Memory B cell (primary cell): ENCODE measurements around the gene RASIP1.

Experiments
- ATAC-seq: fragments of 150-1000 bp; cut with Tn5 transposase; 2 replicates; pipeline ENCODE4 v1.10.0; 2021; ENCODE audit warnings: low read depth, mild to moderate bottlenecking, moderate library complexity
- DNase-seq, 2 donors: peaks; one replicate each; pipeline ENCODE4 v3.0.0; 2022; ENCODE audit warnings: low spot score in 2 of 2
- H3K27ac Mint-ChIP-seq: one replicate; pipeline ENCODE4 v1.8.0; 2022; ENCODE audit warnings: mild to moderate bottlenecking, moderate library complexity, mixed read lengths
- H3K27me3 Mint-ChIP-seq: one replicate; pipeline ENCODE4 v1.8.0; 2022; ENCODE audit warnings: mixed read lengths
- H3K36me3 Mint-ChIP-seq: one replicate; pipeline ENCODE4 v1.8.0; 2022; ENCODE audit warnings: mild to moderate bottlenecking, mixed read lengths
- H3K4me1 Mint-ChIP-seq: one replicate; pipeline ENCODE4 v1.8.0; 2022; ENCODE audit warnings: mixed read lengths
- H3K4me3 Mint-ChIP-seq: one replicate; pipeline ENCODE4 v1.8.0; 2022; ENCODE audit warnings: mild to moderate bottlenecking, moderate library complexity, mixed read lengths
- H3K9me3 Mint-ChIP-seq: one replicate; pipeline ENCODE4 v1.8.0; 2022; ENCODE audit warnings: mixed read lengths

Gene RASIP1

DNA sequence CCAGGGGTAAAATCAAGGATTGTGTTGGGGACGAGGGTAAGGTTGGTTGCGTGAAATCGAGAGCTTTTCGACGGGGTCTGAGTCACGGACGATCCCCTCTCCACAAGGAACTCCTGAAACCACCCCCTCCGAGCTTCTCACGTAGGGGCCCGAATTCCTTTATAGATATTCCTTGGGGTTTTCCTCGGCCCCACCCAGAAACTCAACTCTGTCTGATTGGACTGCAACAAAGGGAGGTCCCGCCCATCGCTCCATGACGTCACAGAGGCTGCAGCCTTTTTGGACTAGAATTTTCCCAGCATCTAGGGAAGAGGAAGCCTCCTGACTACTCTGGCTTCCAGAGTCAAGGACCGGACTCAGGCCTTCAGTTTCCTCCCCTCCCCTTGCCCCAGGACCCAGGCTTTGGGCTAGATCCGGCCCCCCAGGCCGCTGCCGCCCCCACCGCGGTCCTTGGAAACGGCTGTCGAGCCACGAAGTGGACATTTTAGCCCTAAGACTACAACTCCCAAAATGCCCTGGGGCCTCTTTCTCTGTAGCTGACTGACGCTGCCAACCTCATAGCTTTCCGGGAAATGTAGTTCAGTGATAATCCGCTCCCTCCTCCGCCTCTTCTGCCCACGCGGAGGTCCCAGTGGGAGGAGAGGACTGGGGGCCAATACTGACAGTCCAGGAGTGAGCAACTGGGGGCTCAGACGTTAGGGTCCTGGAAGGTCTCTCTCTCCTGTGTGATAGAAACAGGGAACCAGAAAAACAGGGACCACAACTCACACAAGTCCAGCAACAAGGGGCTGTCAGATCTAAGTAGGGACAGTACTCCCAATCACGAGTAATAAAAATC is 6.5 kb upstream of the RASIP1 start, which contains the start of gene IZUMO1:
Gene IZUMO1 (minus strand): TSS at position 172 of the 838 bp plus-strand sequence. CDS start 1,050 bp downstream, outside the sequence.
- Mint-ChIP-seq H3K9me3 (no peaks in the 10 kb centered on the region), H3K36me3 (no peaks in the 10 kb centered on the region), H3K27me3 (peaks cover 28% of the 10 kb centered on the region), H3K27ac (no peak within 1 kb of the TSS), H3K4me1 (peaks cover 5% of the 10 kb centered on the region), H3K4me3 (no peak within 1 kb of the TSS)
- DNase-seq = peak in 1 of 2 donors; percentile 38
- peak; percentile 67 for ATAC-seq

- no peak overlapping the region for H3K4me3 Mint-ChIP-seq
- DNase-seq (no peak), ATAC-seq (no peak)
- no peaks in the 10 kb centered on the region for H3K36me3 Mint-ChIP-seq
- no peak overlapping the region for H3K27ac Mint-ChIP-seq
- H3K4me1 Mint-ChIP-seq = peaks cover 4% of the 10 kb centered on the region
- H3K9me3 Mint-ChIP-seq = no peaks in the 10 kb centered on the region
- peaks cover 26% of the 10 kb centered on the region for H3K27me3 Mint-ChIP-seq
These were observed 5.7 kb upstream of the RASIP1 start for GRCh38 chr19:48746110-48746509.

GRCh38 chr19:48745208-48745995 is 5.0 kb upstream of the RASIP1 start:
- no peaks in the 10 kb centered on the region for H3K36me3 Mint-ChIP-seq
- H3K27ac Mint-ChIP-seq = no peak overlapping the region
- H3K4me3 Mint-ChIP-seq = no peak overlapping the region
- peaks cover 23% of the 10 kb centered on the region for H3K27me3 Mint-ChIP-seq
- no peaks in the 10 kb centered on the region for H3K9me3 Mint-ChIP-seq
- H3K4me1 Mint-ChIP-seq = peaks cover 4% of the 10 kb centered on the region
- ATAC-seq (peak; percentile 83), DNase-seq (no peak)

- ATAC-seq (no peak), DNase-seq (no peak)
- Mint-ChIP-seq H3K9me3 (no peaks in the 10 kb centered on the region), H3K4me1 (peaks cover 10% of the 10 kb centered on the region), H3K27ac (no peak overlapping the region), H3K4me3 (no peak overlapping the region), H3K36me3 (no peaks in the 10 kb centered on the region), H3K27me3 (peaks cover 17% of the 10 kb centered on the region)
These were observed 1.7 kb upstream of the RASIP1 start for GRCh38 chr19:48742096-48742495.

- Mint-ChIP-seq H3K36me3 (no peaks in the 10 kb centered on the region), H3K4me1 (peaks cover 10% of the 10 kb centered on the region), H3K27ac (no peak overlapping the region), H3K9me3 (peaks cover 1% of the 10 kb centered on the region), H3K4me3 (peak overlapping the region; percentile 37), H3K27me3 (peaks cover 16% of the 10 kb centered on the region)
- DNase-seq (no peak), ATAC-seq (no peak)
These were observed 954 bp upstream of the RASIP1 start for GRCh38 chr19:48741129-48741999.

DNA sequence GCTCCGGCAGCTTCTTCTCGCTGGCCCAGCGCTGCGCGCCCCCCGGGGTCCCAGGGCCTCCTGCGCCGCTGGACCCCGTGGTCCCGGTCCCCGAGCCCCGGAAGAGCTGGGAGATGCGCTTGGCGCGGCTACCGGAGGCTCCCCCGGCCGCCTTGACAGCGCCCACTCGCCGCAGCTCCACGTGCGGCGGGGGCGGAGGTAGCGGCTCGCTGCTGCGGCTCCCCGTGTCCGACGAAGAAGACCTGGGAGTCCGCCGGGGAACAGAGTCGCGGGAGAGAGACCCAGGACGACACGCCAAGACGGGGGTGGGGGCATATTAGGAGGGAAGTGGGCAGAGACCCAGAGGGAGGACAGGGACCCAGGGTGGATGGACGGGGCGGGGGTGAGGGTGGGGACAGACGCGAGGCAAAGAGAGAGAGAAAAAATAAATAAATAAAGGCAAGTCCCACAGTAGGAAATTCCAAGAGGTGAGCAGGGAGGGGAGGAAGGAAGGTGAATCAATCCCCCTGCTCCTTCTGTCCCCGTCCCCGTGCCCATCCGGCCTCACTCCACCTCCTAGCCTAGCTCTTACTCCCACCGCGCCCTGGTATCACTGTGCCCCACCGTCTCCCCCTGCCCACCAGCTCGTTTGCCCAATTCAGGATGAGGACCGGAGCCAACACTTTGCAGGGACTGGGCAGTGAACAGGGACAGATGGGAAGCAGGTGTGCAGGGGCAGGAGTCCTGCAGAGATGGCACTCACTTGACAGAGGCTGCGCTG is 826 bp downstream of the RASIP1 start:
- Mint-ChIP-seq H3K27me3 (peaks cover 8% of the 10 kb centered on the region), H3K9me3 (peaks cover 1% of the 10 kb centered on the region), H3K36me3 (no peaks in the 10 kb centered on the region), H3K27ac (no peak overlapping the region), H3K4me1 (peaks cover 10% of the 10 kb centered on the region), H3K4me3 (peak overlapping the region; percentile 50)
- ATAC-seq (no peak), DNase-seq (no peak)

DNA sequence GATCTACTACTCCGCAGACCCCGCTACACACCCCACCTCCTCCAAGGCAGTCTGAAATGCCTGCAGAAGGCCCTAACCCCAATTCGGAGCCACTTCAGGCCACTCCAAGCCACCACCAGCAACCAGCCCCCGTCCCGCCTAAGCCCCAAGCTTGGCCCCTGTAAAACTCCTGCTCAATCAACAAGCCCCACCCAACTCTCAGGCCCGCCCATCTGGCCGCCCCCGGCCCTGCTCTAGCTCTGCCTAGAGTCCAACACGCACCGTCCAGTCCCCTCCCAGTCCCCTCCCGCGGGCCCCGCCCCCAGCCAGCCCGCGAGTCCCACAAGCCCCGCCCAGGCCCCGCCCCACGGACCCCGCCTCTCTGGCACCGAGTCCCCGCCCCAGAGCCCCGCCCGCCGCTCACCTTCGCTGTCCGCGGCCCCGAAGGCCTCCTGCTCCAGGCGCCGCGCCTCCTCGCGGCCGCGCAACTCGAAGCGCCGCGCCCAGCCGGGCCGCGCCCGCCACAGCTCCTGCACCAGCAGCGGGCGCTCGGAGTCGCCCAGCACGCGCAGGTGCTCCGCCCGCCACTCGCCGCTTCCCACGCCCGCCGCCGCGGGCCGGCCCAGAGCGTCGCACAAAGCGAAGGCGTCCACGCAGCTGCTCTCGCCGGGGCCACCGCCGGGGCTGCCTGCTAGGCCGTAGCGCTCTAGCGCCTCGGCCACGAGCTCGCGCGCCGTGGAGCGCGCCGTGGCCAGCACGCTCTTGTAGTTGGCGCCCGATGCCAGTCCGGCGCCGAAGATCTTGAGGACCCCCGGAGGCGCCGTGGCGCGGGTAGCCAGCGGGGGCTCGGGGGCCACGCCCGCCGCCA is 1.6 kb downstream of the RASIP1 start:
- Mint-ChIP-seq H3K36me3 (no peaks in the 10 kb centered on the region), H3K27me3 (peaks cover 4% of the 10 kb centered on the region), H3K4me1 (peaks cover 10% of the 10 kb centered on the region), H3K4me3 (peak overlapping the region; percentile 54), H3K27ac (no peak overlapping the region), H3K9me3 (peaks cover 1% of the 10 kb centered on the region)
- peak; percentile 89 for ATAC-seq
- DNase-seq = peak; percentile 75 to 78

DNA sequence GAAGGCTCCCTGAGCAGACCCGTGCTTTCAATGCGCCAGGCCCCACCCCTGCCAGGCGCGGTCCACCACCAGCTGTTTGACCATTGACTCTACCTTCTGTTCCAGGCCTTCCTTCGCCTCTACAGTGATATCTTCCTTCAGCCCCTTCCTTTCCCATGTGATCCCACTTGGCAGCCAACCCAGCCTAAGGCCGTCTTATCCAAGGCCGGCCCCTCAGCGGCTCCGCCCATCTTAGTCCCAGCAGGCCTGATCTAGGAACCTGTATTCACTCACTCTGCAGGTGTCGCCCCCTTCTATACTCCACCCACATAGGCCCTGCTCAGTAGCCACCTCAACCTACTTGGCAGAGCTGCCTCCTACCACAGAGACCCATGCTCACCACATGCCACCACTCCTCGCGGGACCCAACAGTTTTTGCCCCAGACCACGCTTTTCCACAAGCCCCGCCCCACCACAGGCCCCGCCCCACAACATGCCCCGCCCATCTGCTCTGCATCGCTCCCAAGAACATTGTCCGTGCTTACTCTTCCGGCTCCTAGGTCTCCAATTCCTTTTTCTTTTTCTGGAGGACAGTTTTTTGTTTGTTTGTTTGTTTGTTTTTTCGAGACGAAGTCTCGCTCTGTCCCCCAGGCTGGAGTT is 2.9 kb downstream of the RASIP1 start:
- peaks cover 10% of the 10 kb centered on the region for H3K4me1 Mint-ChIP-seq
- no peak for DNase-seq

DNA sequence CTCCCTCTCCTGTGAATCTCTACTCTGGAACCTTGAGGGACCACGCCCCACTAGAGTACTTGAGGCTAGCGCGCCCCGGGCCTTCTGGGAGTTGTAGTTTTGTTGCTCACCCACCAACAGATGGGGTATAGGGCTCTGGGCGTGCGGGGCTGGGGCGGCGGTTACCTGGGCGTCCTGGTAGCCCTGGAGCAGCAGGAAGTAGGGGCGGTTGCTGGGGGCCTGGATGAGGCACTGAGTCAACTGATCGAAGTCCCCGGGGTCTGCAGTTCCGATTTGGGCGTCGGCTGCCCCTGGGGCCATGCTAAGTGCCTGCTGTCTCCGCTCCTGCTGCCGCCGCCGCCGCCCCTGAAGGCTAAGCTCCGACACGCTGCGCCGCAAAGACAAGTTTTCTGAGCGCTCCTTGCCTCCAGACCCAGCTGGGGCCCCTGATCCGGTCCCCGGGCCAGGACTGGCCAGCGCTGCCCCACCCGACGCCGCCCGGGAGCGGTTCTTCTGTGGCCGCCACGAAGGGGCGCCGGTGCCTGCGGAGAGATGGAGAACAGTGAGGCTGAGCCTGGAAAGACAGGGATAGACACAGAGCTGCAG is 5.3 kb downstream of the RASIP1 start:
- H3K4me3 Mint-ChIP-seq = no peak overlapping the region
- DNase-seq (no peak), ATAC-seq (no peak)
- H3K9me3 Mint-ChIP-seq = peaks cover 1% of the 10 kb centered on the region
- no peaks in the 10 kb centered on the region for H3K36me3 Mint-ChIP-seq
- H3K4me1 Mint-ChIP-seq = peaks cover 6% of the 10 kb centered on the region
- H3K27ac Mint-ChIP-seq = no peak overlapping the region
- H3K27me3 Mint-ChIP-seq = no peaks in the 10 kb centered on the region

More for the DNA sequence above, 2.9 kb downstream of the RASIP1 start:
- peaks cover 1% of the 10 kb centered on the region for H3K9me3 Mint-ChIP-seq
- no peak overlapping the region for H3K27ac Mint-ChIP-seq
- no peaks in the 10 kb centered on the region for H3K27me3 Mint-ChIP-seq
- H3K4me3 Mint-ChIP-seq = no peak overlapping the region
- no peaks in the 10 kb centered on the region for H3K36me3 Mint-ChIP-seq
- ATAC-seq = no peak

GRCh38 chr19:48734625-48735024 is 5.8 kb downstream of the RASIP1 start:
- ATAC-seq (no peak), DNase-seq (no peak)
- Mint-ChIP-seq H3K9me3 (peaks cover 1% of the 10 kb centered on the region), H3K27ac (no peak overlapping the region), H3K4me1 (peaks cover 3% of the 10 kb centered on the region), H3K4me3 (no peak overlapping the region), H3K27me3 (no peaks in the 10 kb centered on the region), H3K36me3 (no peaks in the 10 kb centered on the region)

DNA sequence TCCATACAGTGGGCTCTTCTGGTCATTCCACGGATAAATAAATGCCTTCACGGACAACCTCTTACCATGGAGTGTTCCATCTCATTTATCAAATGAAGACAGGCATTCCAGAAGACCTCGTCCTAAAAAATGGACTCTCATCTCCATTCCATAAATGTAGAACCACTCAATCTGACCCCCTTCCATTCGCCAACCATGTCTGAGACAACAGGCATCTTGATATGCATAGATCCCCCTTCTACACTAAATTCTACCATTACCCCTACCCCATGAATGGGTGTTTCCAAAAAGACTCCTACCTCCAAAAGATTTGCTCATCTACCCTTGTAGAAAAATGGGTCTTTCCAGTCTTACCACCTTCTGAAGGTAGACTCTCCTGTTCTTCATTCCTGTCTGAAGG is 9.0 kb downstream of the RASIP1 start:
- no peaks in the 10 kb centered on the region for H3K27me3 Mint-ChIP-seq
- peaks cover 3% of the 10 kb centered on the region for H3K4me1 Mint-ChIP-seq
- no peak overlapping the region for H3K4me3 Mint-ChIP-seq
- ATAC-seq = no peak
- H3K9me3 Mint-ChIP-seq = peaks cover 4% of the 10 kb centered on the region
- DNase-seq = no peak
- no peak overlapping the region for H3K27ac Mint-ChIP-seq
- peaks cover 5% of the 10 kb centered on the region for H3K36me3 Mint-ChIP-seq
